Endothelial cell of umbilical vein (primary cell): ENCODE data around the gene SCAND1. TPM values are rescaled to one million over a fixed set of nuclear protein-coding genes. Genes with fewer than 3 reads are reported as not detected.

Experiments
- BruUV-seq: library from RNA; stranded (reverse); fragments of 400-500 nt; replicated peaks from 2 replicates; lab custom pipeline; 2021; lab: Mats Ljungman, UMichigan
- CTCF ChIA-PET: fragments of 300-600, 350-600 bp; sonication (Branson Sonifier 250); formaldehyde crosslinking; loops from one replicate; lab custom pipeline; 2021; ENCODE audit warnings: antibody characterized with exemption, inconsistent platforms; lab: Charles Lee
- POLR2A ChIA-PET: fragments of 300-600, 350-600 bp; sonication (Branson Sonifier 250); formaldehyde crosslinking; loops from one replicate; lab custom pipeline; 2021; ENCODE audit warnings: antibody characterized with exemption, inconsistent platforms; lab: Charles Lee
- DNase-seq: peaks from one replicate; pipeline ENCODE4 v3.0.0-alpha.2; 2011; ENCODE audit warnings: low read depth, low spot score
- FAIRE-seq: peaks from 2 replicates; lab custom pipeline; 2011; peaks lifted over from hg19 to GRCh38; lab: Jason Lieb, UNC
- H2AFZ ChIP-seq: 2 replicates; pipeline ENCODE4 v1.6.0; 2012; ENCODE audit warnings: low read depth, low read length, control low read depth, inconsistent platforms
- H3K27ac ChIP-seq: 2 replicates; pipeline ENCODE4 v1.5.1; 2011; ENCODE audit warnings: low read depth, mild to moderate bottlenecking, control low read depth, low read length, moderate library complexity; ENCODE audit not compliant: insufficient read depth
- H3K27me3 ChIP-seq, 2 experiments: 2 replicates each; pipeline versions ENCODE4 v1.6.0 to v1.6.1; 2011; ENCODE audit warnings: low read length in 2 of 2, mixed read lengths in 1 of 2; ENCODE audit not compliant: control insufficient read depth in 2 of 2, insufficient read depth in 2 of 2
- H3K36me3 ChIP-seq, 2 experiments: 2 replicates in 1 of 2; 3 replicates in 1 of 2; pipeline ENCODE4 v1.5.1; 2011; ENCODE audit warnings: low read length in 2 of 2, mild to moderate bottlenecking in 1 of 2, moderate library complexity in 1 of 2; ENCODE audit not compliant: control insufficient read depth in 2 of 2, insufficient read depth in 2 of 2; ENCODE audit errors: extremely low read depth in 1 of 2
- H3K4me1 ChIP-seq: 3 replicates; pipeline ENCODE4 v1.5.1; 2011; ENCODE audit warnings: mild to moderate bottlenecking, low read length; ENCODE audit not compliant: control insufficient read depth, insufficient read depth; ENCODE audit errors: extremely low read depth
- H3K4me2 ChIP-seq: 2 replicates; pipeline ENCODE4 v1.6.1; 2011; ENCODE audit warnings: low read length, control low read depth, mixed read lengths; ENCODE audit not compliant: insufficient read depth
- H3K4me3 ChIP-seq, 3 experiments: fragments of 200-600 bp in 1 of 3; sonication (generic), shearing (Covaris generic) in 1 of 3; replicated peaks in 1 of 3; 2 replicates each; pipeline ENCODE4 v1.5.1; 2011 to 2016; ENCODE audit warnings: control low read depth in 3 of 3, low read length in 3 of 3, mild to moderate bottlenecking in 2 of 3, inconsistent platforms in 1 of 3, low read depth in 1 of 3, moderate library complexity in 1 of 3; ENCODE audit not compliant: insufficient read depth in 1 of 3
- H3K79me2 ChIP-seq: 2 replicates; pipeline ENCODE4 v1.6.0; 2012; ENCODE audit warnings: low read length, inconsistent platforms; ENCODE audit not compliant: control insufficient read depth, insufficient read depth
- H3K9ac ChIP-seq: replicated peaks from 2 replicates; pipeline ENCODE3; 2011; ENCODE audit warnings: low read length, control low read depth; ENCODE audit not compliant: insufficient read depth; ENCODE audit errors: extremely low read depth
- H3K9me1 ChIP-seq: replicated peaks from 3 replicates; pipeline ENCODE4 v1.6.0; 2011; ENCODE audit warnings: mild to moderate bottlenecking, low read length; ENCODE audit not compliant: control insufficient read depth, insufficient read depth; ENCODE audit errors: extremely low read depth
- H3K9me3 ChIP-seq: replicated peaks from 2 replicates; pipeline ENCODE4 v1.5.1; 2012; ENCODE audit warnings: low read length, inconsistent platforms; ENCODE audit not compliant: control insufficient read depth, insufficient read depth
- H4K20me1 ChIP-seq: replicated peaks from 2 replicates; pipeline ENCODE3; 2011; ENCODE audit warnings: mild to moderate bottlenecking, low read length; ENCODE audit not compliant: control insufficient read depth, insufficient read depth; ENCODE audit errors: extremely low read depth
- CTCF ChIP-seq, 2 donors: IDR thresholded peaks; 1 replicate in 1 of 2; 2 replicates in 1 of 2; pipeline ENCODE4 v1.5.1; 2011; ENCODE audit warnings: low read length in 2 of 2, mild to moderate bottlenecking in 2 of 2, moderate library complexity in 2 of 2, control low read depth in 1 of 2, inconsistent platforms in 1 of 2, low read depth in 1 of 2; ENCODE audit not compliant: insufficient read depth in 1 of 2; ENCODE audit errors: extremely low read depth in 1 of 2
- EZH2 ChIP-seq: IDR thresholded peaks from 2 replicates; pipeline ENCODE4 v1.6.1; 2012; ENCODE audit warnings: borderline replicate concordance, low read depth, mild to moderate bottlenecking, moderate library complexity, low read length, inconsistent platforms; ENCODE audit not compliant: severe bottlenecking
- FOS ChIP-seq: IDR thresholded peaks from 2 replicates; pipeline ENCODE4 v1.6.1; 2011; ENCODE audit warnings: mild to moderate bottlenecking, low read length, moderate library complexity, borderline replicate concordance; ENCODE audit not compliant: insufficient read depth
- GATA2 ChIP-seq: IDR thresholded peaks from 2 replicates; pipeline ENCODE4 v1.7.0; 2011; ENCODE audit warnings: low read depth, mild to moderate bottlenecking, moderate library complexity, mixed read lengths, low read length; ENCODE audit not compliant: insufficient read length, insufficient read depth
- JUN ChIP-seq: IDR thresholded peaks from 2 replicates; pipeline ENCODE4 v1.6.1; 2011; ENCODE audit warnings: borderline replicate concordance, low read depth; ENCODE audit not compliant: insufficient read length, insufficient read depth
- MAX ChIP-seq: IDR thresholded peaks from 2 replicates; pipeline ENCODE4 v1.6.1; 2011; ENCODE audit not compliant: insufficient read depth, insufficient read length
- MYC ChIP-seq: IDR thresholded peaks from one replicate; pipeline ENCODE4 v1.6.1; 2011; ENCODE audit warnings: mild to moderate bottlenecking, low read depth, low read length
- POLR2A ChIP-seq: IDR thresholded peaks from 2 replicates; pipeline ENCODE4 v1.6.1; 2012; ENCODE audit warnings: low read depth, mild to moderate bottlenecking, control low read depth, low read length
- POLR2AphosphoS5 ChIP-seq: IDR thresholded peaks from 2 replicates; pipeline ENCODE4 v1.6.1; 2012; ENCODE audit warnings: low read depth, mild to moderate bottlenecking, control low read depth, low read length, moderate library complexity; ENCODE audit not compliant: insufficient read depth
- dilution Hi-C: fragments of 300-500 bp; cut with MboI; formaldehyde crosslinking; loops from one replicate; pipeline ENCODE4 v1.15.0; 2019; ENCODE audit warnings: low sequenced_read_pairs; ENCODE audit not compliant: extremely low pct_ligation_motif_present
- intact Hi-C: fragments of 100-400 bp; cut with micrococcal nuclease; formaldehyde crosslinking; loops from one replicate; pipeline ENCODE4 v1.10.0; 2022
- polyA plus RNA-seq, 4 experiments: library from polyadenylated mRNA; depleted of rRNA in 3 of 4; stranded (reverse) in 3 of 4; unstranded in 1 of 4; fragments of >200 nt; gene quantifications; 2 replicates each; pipeline versions ENCODE4 v1.2.1 to v1.2.3, GENCODE V29; 2011 to 2012; ENCODE audit warnings: missing spikeins in 1 of 4
- total RNA-seq: library from RNA; stranded (reverse); gene quantifications from 2 replicates; pipeline ENCODE4 v1.2.3, GENCODE V29; 2021

The SCAND1 gene
- total and polyA plus RNA-seq, 2 donors (not counting 3 experiments of a cell fraction or from before 2014, with no cell fraction given) = 83.5 to 85.7 TPM

GRCh38 chr20:35985806-35986205 lies 31.5 kb upstream of the SCAND1 start:
- BruUV-seq = no TSS peak
- Histone ChIP-seq H3K9ac (no peak overlapping the region), H3K4me1 (no peaks in the 10 kb centered on the region), H3K9me3 (no peaks in the 10 kb centered on the region), H3K4me3 (no peak overlapping the region), H3K79me2 (no peaks in the 10 kb centered on the region), H3K4me2 (no peak overlapping the region), H3K36me3 (no peaks in the 10 kb centered on the region), H4K20me1 (no peaks in the 10 kb centered on the region), H3K27ac (no peak overlapping the region), H3K27me3 (peaks cover 9 to 10% of the 10 kb centered on the region in 2 experiments), H2AFZ (no peak overlapping the region), H3K9me1 (no peaks in the 10 kb centered on the region)
- FAIRE-seq (no peak), DNase-seq (no peak)
- POLR2A ChIA-PET = no interaction called here
- TF ChIP-seq FOS (no peak), GATA2 (no peak), POLR2AphosphoS5 (no peak), MAX (no peak), JUN (no peak), EZH2 (no peak), POLR2A (no peak), MYC (no peak), CTCF (IDR thresholded peaks at IDR 0.05; ENCODE audit: extremely low read depth in 1 of 2, insufficient read depth in 1 of 2, low read depth in 1 of 2, low read length in 2 of 2) (no peak)
- CTCF ChIA-PET = interaction anchor here (1.2 to 15.4 kb wide), 3 partner anchors 31 to 217 kb away, joined by 4 to 1267 read pairs (median 5); partner anchors contain the start of gene SCAND1
- intact Hi-C loops (no loop called here), dilution Hi-C loops (no loop called here)
